ENCODE data around the gene STK17B. TPM values are rescaled to one million over a fixed set of nuclear protein-coding genes. Genes with fewer than 3 reads are reported as not detected.
A peak's percentile ranks its signal among the peaks of the same experiment; 100 is the strongest.

The STK17B gene
- total RNA-seq, 1 experiment from 2014 or later = 14.9 TPM

DNA sequence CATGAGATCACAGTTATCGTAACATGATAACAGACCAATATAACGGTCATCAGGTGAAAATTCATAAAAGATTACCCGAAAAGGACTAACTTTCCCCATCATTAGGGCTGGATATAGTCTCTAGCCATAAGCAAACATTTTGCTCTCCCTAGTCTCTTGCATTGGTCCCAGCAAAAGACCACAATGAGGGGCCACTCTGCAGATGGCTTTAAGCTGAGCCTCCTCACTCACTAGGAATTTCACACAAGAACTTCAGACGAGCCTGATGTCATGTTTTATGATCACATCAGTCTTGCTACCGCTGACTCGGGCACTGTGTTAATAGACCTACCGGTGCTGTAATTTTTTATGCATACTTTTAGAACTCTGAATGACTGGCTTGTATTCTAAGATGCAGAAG is 35.2 kb downstream of the STK17B start:
- Histone ChIP-seq H3K4me3 (no peak overlapping the region), H3K9me3 (ENCODE audit: insufficient read depth, low read depth) (no peaks in the 10 kb centered on the region), H3F3A (ENCODE audit: insufficient read depth, low read depth) (no peaks in the 10 kb centered on the region), H3K36me3 (ENCODE audit: low read depth) (peaks cover 8% of the 10 kb centered on the region), H3K9me2 (ENCODE audit: insufficient read depth) (no peaks in the 10 kb centered on the region), H2AFZ (no peak overlapping the region), H4K20me1 (ENCODE audit: insufficient read depth) (no peaks in the 10 kb centered on the region), H3K4me1 (replicated peaks; ENCODE audit: insufficient read depth) (no peaks in the 10 kb centered on the region), H3K79me2 (ENCODE audit: low read depth) (no peaks in the 10 kb centered on the region), H3K27ac (no peak overlapping the region), H3K27me3 (ENCODE audit: insufficient read depth, low read depth) (no peaks in the 10 kb centered on the region), H3K4me2 (no peak overlapping the region)
- ChIA-PET POLR2A (ENCODE audit: unreplicated experiment) (no interaction called here), CTCF (no interaction called here)
- intact Hi-C loops (cut with micrococcal nuclease; ENCODE audit: unreplicated experiment) = no loop called here
- TF ChIP-seq EZH2 (IDR thresholded peaks at IDR 0.05; ENCODE audit: low read depth) = no peak
- TF ChIP-seq, protein P1, sequence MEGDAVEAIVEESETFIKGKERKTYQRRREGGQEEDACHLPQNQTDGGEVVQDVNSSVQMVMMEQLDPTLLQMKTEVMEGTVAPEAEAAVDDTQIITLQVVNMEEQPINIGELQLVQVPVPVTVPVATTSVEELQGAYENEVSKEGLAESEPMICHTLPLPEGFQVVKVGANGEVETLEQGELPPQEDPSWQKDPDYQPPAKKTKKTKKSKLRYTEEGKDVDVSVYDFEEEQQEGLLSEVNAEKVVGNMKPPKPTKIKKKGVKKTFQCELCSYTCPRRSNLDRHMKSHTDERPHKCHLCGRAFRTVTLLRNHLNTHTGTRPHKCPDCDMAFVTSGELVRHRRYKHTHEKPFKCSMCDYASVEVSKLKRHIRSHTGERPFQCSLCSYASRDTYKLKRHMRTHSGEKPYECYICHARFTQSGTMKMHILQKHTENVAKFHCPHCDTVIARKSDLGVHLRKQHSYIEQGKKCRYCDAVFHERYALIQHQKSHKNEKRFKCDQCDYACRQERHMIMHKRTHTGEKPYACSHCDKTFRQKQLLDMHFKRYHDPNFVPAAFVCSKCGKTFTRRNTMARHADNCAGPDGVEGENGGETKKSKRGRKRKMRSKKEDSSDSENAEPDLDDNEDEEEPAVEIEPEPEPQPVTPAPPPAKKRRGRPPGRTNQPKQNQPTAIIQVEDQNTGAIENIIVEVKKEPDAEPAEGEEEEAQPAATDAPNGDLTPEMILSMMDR (conservative IDR thresholded peaks at IDR 0.05) = no peak
- no TSS peak for BruUV-seq (replicated peaks)
- DNase-seq = no peak

DNA sequence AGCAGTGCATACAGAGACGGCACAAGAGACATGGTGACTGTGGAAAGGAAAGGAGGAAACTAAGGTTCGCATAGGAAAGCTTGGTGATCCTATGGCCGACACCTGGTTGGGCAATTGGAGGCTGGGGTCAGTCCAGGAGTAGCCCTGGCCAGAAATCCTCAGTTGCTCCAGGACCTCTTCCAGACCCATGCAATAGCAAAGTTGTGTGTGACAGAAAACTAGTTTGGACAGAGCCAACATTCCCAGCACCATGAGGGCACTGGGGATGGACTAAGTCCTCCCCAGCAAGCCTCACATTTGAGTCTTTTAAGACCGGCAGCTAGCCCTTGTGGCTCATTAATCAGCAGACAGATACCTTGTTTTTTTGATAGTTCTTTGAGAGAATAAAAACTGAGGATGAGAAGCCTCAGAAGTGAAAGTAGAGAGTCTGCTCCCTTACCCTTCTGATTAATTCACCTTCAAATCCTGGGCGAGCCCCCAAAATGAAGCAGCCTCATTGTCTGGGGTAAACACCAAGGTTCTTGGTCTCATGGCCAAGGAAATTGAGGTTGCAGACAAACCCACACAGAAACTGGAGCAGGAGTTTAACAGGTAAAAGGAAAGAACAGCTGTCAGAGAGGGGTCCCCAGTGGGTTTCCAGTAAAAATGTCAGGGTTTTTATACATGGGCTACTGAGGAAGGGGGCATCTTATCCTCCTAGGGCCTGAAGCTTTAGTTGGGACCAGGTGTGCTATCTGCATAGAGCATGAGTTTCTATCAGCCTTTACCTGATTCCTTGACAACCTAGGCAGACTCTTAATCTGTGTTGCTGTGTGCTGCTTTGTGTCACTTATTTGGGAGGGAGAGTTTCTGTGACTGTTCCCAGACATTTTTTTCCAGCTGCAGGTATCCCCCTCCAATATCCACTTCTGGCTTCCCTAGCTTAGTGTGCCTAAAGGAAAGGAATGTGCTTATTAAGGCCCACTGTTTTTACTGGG is 39.1 kb downstream of the STK17B start:
- POLR2A ChIA-PET (ENCODE audit: unreplicated experiment) = interaction anchor here (0.7 kb wide), 1 partner anchor 63 kb away, joined by 5 read pairs; no protein-coding TSS in a partner anchor
- Histone ChIP-seq H2AFZ (no peak overlapping the region), H3K4me2 (no peak overlapping the region), H3F3A (ENCODE audit: insufficient read depth, low read depth) (no peaks in the 10 kb centered on the region), H3K4me1 (replicated peaks; ENCODE audit: insufficient read depth) (no peaks in the 10 kb centered on the region), H3K27ac (no peak overlapping the region), H3K4me3 (no peak overlapping the region), H3K9me3 (ENCODE audit: insufficient read depth, low read depth) (0 out of 2 replicates have a peak, but pooled peaks cover 4% of the 10 kb centered on the region), H3K27me3 (ENCODE audit: insufficient read depth, low read depth) (no peaks in the 10 kb centered on the region), H3K9me2 (ENCODE audit: insufficient read depth) (no peaks in the 10 kb centered on the region), H3K36me3 (ENCODE audit: low read depth) (peaks cover 2% of the 10 kb centered on the region), H3K79me2 (ENCODE audit: low read depth) (no peaks in the 10 kb centered on the region), H4K20me1 (ENCODE audit: insufficient read depth) (no peaks in the 10 kb centered on the region)
- TF ChIP-seq, protein P1 (conservative IDR thresholded peaks at IDR 0.05) = no peak
- TF ChIP-seq EZH2 (IDR thresholded peaks at IDR 0.05; ENCODE audit: low read depth) = no peak
- BruUV-seq (replicated peaks) = no TSS peak
- CTCF ChIA-PET = no interaction called here
- intact Hi-C loops (cut with micrococcal nuclease; ENCODE audit: unreplicated experiment) = loop anchor here (1.0 to 5.0 kb wide), 3 partner anchors 160 to 320 kb away; no protein-coding TSS in a partner anchor
- DNase-seq = no peak

DNA sequence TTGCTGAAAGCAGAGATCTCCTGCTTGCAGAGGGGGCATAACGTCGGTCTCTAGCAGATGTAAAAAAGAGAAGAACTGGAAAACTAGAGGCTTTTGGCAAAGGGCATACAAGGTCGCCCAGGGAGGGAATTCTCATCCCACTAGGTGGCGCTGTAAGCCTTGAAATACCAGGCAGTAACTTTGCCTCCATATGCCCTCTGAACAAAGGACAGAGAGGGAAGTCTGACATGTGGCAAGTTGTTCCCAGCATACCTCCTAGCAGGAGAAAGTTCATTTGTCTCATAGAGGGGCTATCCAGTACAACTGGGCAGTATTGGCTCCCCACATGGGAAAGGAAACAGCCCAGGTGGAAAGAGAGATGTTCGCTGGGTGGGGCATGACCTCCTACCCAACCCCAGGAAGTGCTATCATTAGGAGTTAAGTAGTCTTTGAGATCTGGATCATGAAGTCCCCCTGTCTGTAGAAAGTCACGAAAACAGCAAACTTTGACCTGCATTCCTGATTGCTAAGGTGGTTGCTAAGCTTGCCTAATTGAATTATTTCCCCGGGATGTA is 39.9 kb downstream of the STK17B start:
- no peak overlapping the region for H3K4me2 ChIP-seq

More for the DNA sequence above, 39.9 kb downstream of the STK17B start:
- no peaks in the 10 kb centered on the region for H3K79me2 ChIP-seq (ENCODE audit: low read depth)
- no peaks in the 10 kb centered on the region for H3K27me3 ChIP-seq (ENCODE audit: insufficient read depth, low read depth)
- DNase-seq = peak; percentile 25 to 47
- 0 out of 2 replicates have a peak, but pooled peaks cover 4% of the 10 kb centered on the region for H3K9me3 ChIP-seq (ENCODE audit: insufficient read depth, low read depth)
- no peaks in the 10 kb centered on the region for H3K4me1 ChIP-seq (replicated peaks; ENCODE audit: insufficient read depth)
- no TSS peak for BruUV-seq (replicated peaks)
- no peaks in the 10 kb centered on the region for H4K20me1 ChIP-seq (ENCODE audit: insufficient read depth)
- intact Hi-C loops (cut with micrococcal nuclease; ENCODE audit: unreplicated experiment) = loop anchor here (1.0 to 5.0 kb wide), 3 partner anchors 161 to 321 kb away; no protein-coding TSS in a partner anchor
- H3K9me2 ChIP-seq (ENCODE audit: insufficient read depth) = no peaks in the 10 kb centered on the region
- CTCF ChIA-PET = no interaction called here
- no peak overlapping the region for H2AFZ ChIP-seq
- POLR2A ChIA-PET (ENCODE audit: unreplicated experiment) = interaction anchor here (0.7 kb wide), 1 partner anchor 64 kb away, joined by 5 read pairs; no protein-coding TSS in a partner anchor
- no peaks in the 10 kb centered on the region for H3F3A ChIP-seq (ENCODE audit: insufficient read depth, low read depth)
- no peaks in the 10 kb centered on the region for H3K36me3 ChIP-seq (ENCODE audit: low read depth)
- TF ChIP-seq, protein P1 (conservative IDR thresholded peaks at IDR 0.05) = peak; percentile 76
- TF ChIP-seq EZH2 (IDR thresholded peaks at IDR 0.05; ENCODE audit: low read depth) = no peak
- H3K4me3 ChIP-seq = no peak overlapping the region
- no peak overlapping the region for H3K27ac ChIP-seq

Measured in PC-9 (cell line).